H1 (cell line): ENCODE data around the gene ZNF407. TPM values are rescaled to one million over a fixed set of nuclear protein-coding genes. Genes with fewer than 3 reads are reported as not detected.

Experiments
- CTCF ChIA-PET: fragments of 300-600 bp; sonication (Branson Sonifier 250); formaldehyde crosslinking; loops from one replicate; lab custom pipeline; 2021; ENCODE audit not compliant: partially characterized antibody; lab: Charles Lee
- POLR2A ChIA-PET: fragments of 300-600 bp; sonication (Branson Sonifier 250); formaldehyde crosslinking; loops from one replicate; lab custom pipeline; 2021; ENCODE audit warnings: inconsistent platforms; ENCODE audit not compliant: partially characterized antibody; lab: Charles Lee
- DNase-seq, 2 experiments: peaks; one replicate each; pipeline versions ENCODE4 v3.0.0 to v3.0.0-alpha.2; 2010 to 2022; ENCODE audit warnings: low spot score in 2 of 2, low read depth in 1 of 2, mixed read lengths in 1 of 2
- FAIRE-seq: peaks from 2 replicates; lab custom pipeline; 2011; peaks lifted over from hg19 to GRCh38; lab: Jason Lieb, UNC
- H2AFZ ChIP-seq: 2 replicates; pipeline ENCODE4 v1.8.1; 2012; ENCODE audit warnings: low read length, inconsistent platforms
- H2AK5ac ChIP-seq: 2 replicates; pipeline ENCODE4 v1.6.1; 2013; ENCODE audit warnings: low read depth, low read length
- H2BK120ac ChIP-seq: replicated peaks from 2 replicates; pipeline ENCODE3; 2013; ENCODE audit warnings: low read depth, low read length, inconsistent platforms
- H2BK12ac ChIP-seq: 2 replicates; pipeline ENCODE4 v1.6.1; 2013; ENCODE audit warnings: low read depth, low read length
- H2BK15ac ChIP-seq: 2 replicates; pipeline ENCODE4 v1.6.1; 2013; ENCODE audit warnings: low read length
- H2BK20ac ChIP-seq: 2 replicates; pipeline ENCODE4 v1.6.1; 2013; ENCODE audit warnings: low read length
- H2BK5ac ChIP-seq: 2 replicates; pipeline ENCODE4 v1.6.1; 2013; ENCODE audit warnings: low read depth, low read length
- H3K14ac ChIP-seq: 2 replicates; pipeline ENCODE4 v1.6.1; 2013; ENCODE audit warnings: inconsistent platforms; ENCODE audit not compliant: insufficient read length
- H3K18ac ChIP-seq: 2 replicates; pipeline ENCODE4 v1.6.1; 2013; ENCODE audit warnings: low read length; ENCODE audit errors: extremely low read depth
- H3K23ac ChIP-seq: 2 replicates; pipeline ENCODE4 v1.6.1; 2013; ENCODE audit warnings: inconsistent platforms; ENCODE audit not compliant: insufficient read length
- H3K23me2 ChIP-seq: 2 replicates; pipeline ENCODE4 v1.6.1; 2013; ENCODE audit warnings: low read depth, low read length
- H3K27ac ChIP-seq: 2 replicates; pipeline ENCODE4 v1.6.1; 2011; ENCODE audit warnings: low read depth, low read length, inconsistent platforms
- H3K27me3 ChIP-seq, 4 experiments: replicated peaks in 1 of 4; 1 replicate in 1 of 4; 2 replicates in 3 of 4; pipeline versions ENCODE4 v1.6.1 to v1.8.1; 2011 to 2013; ENCODE audit warnings: low read length in 3 of 4, mild to moderate bottlenecking in 3 of 4, inconsistent platforms in 2 of 4, mixed read lengths in 2 of 4, moderate library complexity in 1 of 4; ENCODE audit not compliant: control insufficient read depth in 3 of 4, insufficient read depth in 3 of 4; ENCODE audit errors: extremely low read depth in 1 of 4
- H3K36me3 ChIP-seq, 4 experiments: 2 replicates each; pipeline versions ENCODE4 v1.6.1 to v1.8.1; 2011 to 2013; ENCODE audit warnings: mild to moderate bottlenecking in 4 of 4, low read length in 3 of 4, moderate library complexity in 2 of 4, control low read depth in 1 of 4, inconsistent platforms in 1 of 4; ENCODE audit not compliant: insufficient read depth in 4 of 4, control insufficient read depth in 2 of 4
- H3K4ac ChIP-seq: replicated peaks from 2 replicates; pipeline ENCODE3; 2013; ENCODE audit warnings: low read length, low read depth, mixed read lengths, inconsistent platforms; ENCODE audit not compliant: insufficient read length
- H3K4me1 ChIP-seq, 4 experiments: replicated peaks in 1 of 4; 1 replicate in 1 of 4; 2 replicates in 3 of 4; pipeline versions ENCODE4 v1.6.1 to v1.8.1; 2011 to 2013; ENCODE audit warnings: low read length in 3 of 4, inconsistent platforms in 2 of 4, mixed read lengths in 1 of 4; ENCODE audit not compliant: insufficient read depth in 4 of 4, control insufficient read depth in 3 of 4
- H3K4me2 ChIP-seq, 2 experiments: 2 replicates each; pipeline versions ENCODE4 v1.6.1 to v1.8.1; 2011 to 2013; ENCODE audit warnings: low read depth in 2 of 2, low read length in 2 of 2, control low read depth in 1 of 2, inconsistent platforms in 1 of 2, mild to moderate bottlenecking in 1 of 2; ENCODE audit not compliant: insufficient read depth in 1 of 2
- H3K4me3 ChIP-seq, 4 experiments: fragments of 200-600, 300-600 bp in 1 of 4; sonication (generic), shearing (Covaris generic), sonication (Bioruptor Twin) in 1 of 4; 2 replicates each; pipeline versions ENCODE4 v1.5.1 to v1.8.1; 2011 to 2016; ENCODE audit warnings: low read length in 4 of 4, low read depth in 3 of 4, control low read depth in 2 of 4, inconsistent platforms in 2 of 4, mild to moderate bottlenecking in 2 of 4, mixed read lengths in 1 of 4, moderate library complexity in 1 of 4; ENCODE audit not compliant: insufficient read depth in 2 of 4; ENCODE audit errors: extremely low read depth in 1 of 4
- H3K56ac ChIP-seq: replicated peaks from 2 replicates; pipeline ENCODE3; 2013; ENCODE audit warnings: low read depth, mild to moderate bottlenecking, mixed read lengths, low read length, inconsistent platforms; ENCODE audit not compliant: insufficient read length
- H3K79me1 ChIP-seq: 2 replicates; pipeline ENCODE4 v1.6.1; 2013; ENCODE audit warnings: low read depth, low read length, control low read depth
- H3K79me2 ChIP-seq, 2 experiments: 2 replicates each; pipeline versions ENCODE4 v1.6.1 to v1.8.1; 2012 to 2013; ENCODE audit warnings: low read length in 2 of 2, mild to moderate bottlenecking in 2 of 2, inconsistent platforms in 1 of 2; ENCODE audit not compliant: insufficient read depth in 2 of 2, control insufficient read depth in 1 of 2
- H3K9ac ChIP-seq, 4 experiments: replicated peaks in 1 of 4; 1 replicate in 1 of 4; 2 replicates in 3 of 4; pipeline versions ENCODE4 v1.6.1 to v1.8.1; 2011 to 2013; ENCODE audit warnings: low read depth in 3 of 4, low read length in 3 of 4, control low read depth in 2 of 4, mild to moderate bottlenecking in 2 of 4, moderate library complexity in 2 of 4, inconsistent platforms in 1 of 4; ENCODE audit errors: extremely low read depth in 1 of 4
- H3K9me3 ChIP-seq, 2 experiments: 2 replicates each; pipeline versions ENCODE4 v1.6.1 to v1.8.1; 2012 to 2013; ENCODE audit warnings: mild to moderate bottlenecking in 2 of 2, moderate library complexity in 2 of 2, control low read depth in 1 of 2, inconsistent platforms in 1 of 2, low read depth in 1 of 2, low read length in 1 of 2, mixed read lengths in 1 of 2; ENCODE audit not compliant: insufficient read depth in 2 of 2
- H4K20me1 ChIP-seq, 2 experiments: replicated peaks in 1 of 2; 2 replicates each; pipeline versions ENCODE3 to v1.8.1; 2011 to 2013; ENCODE audit warnings: inconsistent platforms in 2 of 2, low read length in 2 of 2, mild to moderate bottlenecking in 1 of 2; ENCODE audit not compliant: insufficient read depth in 2 of 2, control insufficient read depth in 1 of 2
- H4K5ac ChIP-seq: 2 replicates; pipeline ENCODE4 v1.6.1; 2013; ENCODE audit warnings: low read length, low read depth, mixed read lengths, inconsistent platforms; ENCODE audit not compliant: insufficient read length
- H4K8ac ChIP-seq: 2 replicates; pipeline ENCODE4 v1.8.0; 2013; ENCODE audit warnings: mild to moderate bottlenecking, moderate library complexity, low read length, inconsistent platforms; ENCODE audit not compliant: insufficient read depth; ENCODE audit errors: extremely low read depth
- H4K91ac ChIP-seq: replicated peaks from 2 replicates; pipeline ENCODE3; 2013; ENCODE audit warnings: low read length, mixed read lengths, inconsistent platforms; ENCODE audit not compliant: insufficient read length
- HDAC6 ChIP-seq: IDR thresholded peaks from one replicate; pipeline ENCODE4 v1.7.1; 2012; ENCODE audit warnings: low read depth, mild to moderate bottlenecking, inconsistent platforms, low read length, moderate library complexity
- PHF8 ChIP-seq: fragments of 200-600 bp; sonication (generic); conservative IDR thresholded peaks from 2 replicates; pipeline ENCODE4 v1.7.1; 2012; ENCODE audit warnings: low read depth, mild to moderate bottlenecking, inconsistent platforms, low read length, moderate library complexity
- ZNF274 ChIP-seq: IDR thresholded peaks from 2 replicates; pipeline ENCODE4 v1.7.0; 2012; ENCODE audit warnings: low read length, borderline replicate concordance; ENCODE audit errors: extremely low read depth
- WGBS, 2 experiments: shearing (Covaris generic) in 1 of 2; methylation state at CpG; one replicate each; pipeline versions ENCODE4 v1.1.6 to v1.1.7; 2013 to 2015; ENCODE audit warnings: low lambda C conversion rate in 2 of 2, mixed read lengths in 2 of 2, inconsistent platforms in 1 of 2, low coverage in 1 of 2, missing lambda C conversion rate in 1 of 2; ENCODE audit not compliant: insufficient replicate concordance in 2 of 2, insufficient coverage in 1 of 2, insufficient read length in 1 of 2; ENCODE audit errors: extremely low coverage in 1 of 2, missing lambda C conversion rate in 1 of 2; 5-methylcytosine and 5-hydroxymethylcytosine counted together
- polyA plus RNA-seq, 7 experiments: library from polyadenylated mRNA; depleted of rRNA in 3 of 7; stranded (reverse) in 5 of 7; unstranded in 2 of 7; fragments of >200 nt in 5 of 7; fragments of 200-250 nt in 2 of 7; gene quantifications; 1 replicate in 5 of 7; 2 replicates in 1 of 7; 4 replicates in 1 of 7; pipeline versions ENCODE4 v1.2.1 to v1.2.3, GENCODE V29; 2011 to 2013; ENCODE audit warnings: missing spikeins in 2 of 7, mixed read lengths in 2 of 7
- total RNA-seq: library from RNA; stranded (reverse); fragmentation: NEBNext Ultra II Directional; extraction: Animal tissue kit (Norgen Biotek cat#: 25700); gene quantifications from 2 replicates; pipeline ENCODE4 v1.2.1, GENCODE V29; 2021

Gene ZNF407
- total and polyA plus RNA-seq, 2 of the 8 experiments (the other 6 are each of a cell fraction or from before 2014, with no cell fraction given): 1.5 to 6.8 TPM

DNA sequence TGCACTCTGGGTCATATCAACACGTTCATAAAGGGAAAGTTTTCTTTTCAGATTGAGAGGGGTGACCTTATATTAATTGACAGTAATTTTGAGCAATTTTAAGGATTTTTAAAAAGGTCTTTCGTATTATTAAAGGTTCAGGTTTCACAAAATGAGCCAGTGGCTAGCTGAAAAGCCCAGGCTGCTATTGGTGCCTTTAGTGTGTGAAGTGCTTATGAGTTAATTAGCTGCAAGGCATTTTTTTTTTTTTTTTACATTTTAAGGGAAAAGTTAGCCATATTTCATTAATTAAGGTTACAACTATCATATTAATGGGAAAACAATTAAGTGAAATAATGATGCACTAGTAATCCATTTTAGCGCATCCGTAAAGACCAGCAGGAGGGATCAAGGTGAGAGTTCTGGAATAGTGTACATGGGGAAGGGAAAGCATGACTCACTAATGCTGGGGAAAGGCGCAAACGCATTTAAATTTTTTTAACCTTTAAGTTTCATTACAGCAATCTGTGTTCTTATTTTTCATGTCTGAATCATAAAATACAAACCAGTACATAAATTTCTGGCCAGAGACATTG, 200.0 kb downstream of the ZNF407 start:
- H3K4me2 ChIP-seq: no peak overlapping the region
- no peaks in the 10 kb centered on the region for H3K79me2 ChIP-seq
- no peak overlapping the region for H2BK120ac ChIP-seq
- no peak overlapping the region for H4K91ac ChIP-seq
- H3K36me3 ChIP-seq: no peaks in the 10 kb centered on the region
- no peaks in the 10 kb centered on the region for H3K9me3 ChIP-seq
- no peak overlapping the region for H3K4me3 ChIP-seq
- TF ChIP-seq PHF8 (no peak), HDAC6 (no peak), ZNF274 (no peak)
- TF ChIP-seq, all 59 proteins: peak for 0
- Histone ChIP-seq H4K8ac (no peak overlapping the region), H4K5ac (no peak overlapping the region), H3K9ac (no peak overlapping the region), H3K23ac (no peak overlapping the region), H2BK20ac (no peak overlapping the region), H2BK12ac (no peak overlapping the region; the same call in 1 of the 2 replicates), H3K27ac (no peak overlapping the region), H4K20me1 (no peaks in the 10 kb centered on the region), H3K14ac (no peak overlapping the region), H3K18ac (no peak overlapping the region), H2AFZ (no peak overlapping the region), H3K27me3 (no peaks in the 10 kb centered on the region), H2BK15ac (no peak overlapping the region), H2AK5ac (no peak overlapping the region), H3K79me1 (no peaks in the 10 kb centered on the region), H2BK5ac (no peak overlapping the region), H3K56ac (no peak overlapping the region), H3K4me1 (peaks cover 0 to 6% (median 4%) of the 10 kb centered on the region in 4 experiments; a peak in 4 of 7 replicates), H3K4ac (no peak overlapping the region), H3K23me2 (no peaks in the 10 kb centered on the region)
- DNase-seq: no peak
- WGBS, 2 experiments: 92% methylated on average over 6 of the region's 6 CpGs; no CpG with 5 or more reads in 1 of the 2 experiments
- FAIRE-seq: no peak
- POLR2A ChIA-PET: interaction anchor here (0.6 kb wide), 1 partner anchor 9 kb away, joined by 3 read pairs; no protein-coding TSS in a partner anchor
- CTCF ChIA-PET: interaction anchor here (1.5 kb wide), 1 partner anchor 16 kb away, joined by 4 read pairs; no protein-coding TSS in a partner anchor
